ENCODE results near the gene CAMK2B.

The CAMK2B gene

GRCh38 chr7:44217223-44217714 lies 108.1 kb downstream of the CAMK2B start:
- no peak for DNase-seq (ENCODE audit: low read depth)
- no peak overlapping the region for H3K4me3 ChIP-seq (ENCODE audit: low read length)
- no peak for TF ChIP-seq CTCF (conservative IDR thresholded peaks at IDR 0.05; ENCODE audit: low read length)

GRCh38 chr7:44216521-44217222 lies 108.7 kb downstream of the CAMK2B start:
- H3K4me3 ChIP-seq (ENCODE audit: low read length) = no peak overlapping the region
- no peak for TF ChIP-seq CTCF (conservative IDR thresholded peaks at IDR 0.05; ENCODE audit: low read length)
- no peak for DNase-seq (ENCODE audit: low read depth)

GRCh38 chr7:44216019-44216418 lies 109.4 kb downstream of the CAMK2B start:
- no peak overlapping the region for H3K4me3 ChIP-seq (ENCODE audit: low read length)
- DNase-seq (ENCODE audit: low read depth) = no peak
- TF ChIP-seq CTCF (conservative IDR thresholded peaks at IDR 0.05; ENCODE audit: low read length) = no peak

GRCh38 chr7:44215531-44215930 lies 109.9 kb downstream of the CAMK2B start:
- no peak for DNase-seq (ENCODE audit: low read depth)
- no peak for TF ChIP-seq CTCF (conservative IDR thresholded peaks at IDR 0.05; ENCODE audit: low read length)

GRCh38 chr7:44213877-44214388 lies 111.5 kb downstream of the CAMK2B start:
- no peak for TF ChIP-seq CTCF (conservative IDR thresholded peaks at IDR 0.05; ENCODE audit: low read length)
- DNase-seq (ENCODE audit: low read depth) = no peak
- no peak overlapping the region for H3K4me3 ChIP-seq (ENCODE audit: low read length)

More at GRCh38 chr7:44215531-44215930, 109.9 kb downstream of the CAMK2B start:
- H3K4me3 ChIP-seq (ENCODE audit: low read length) = no peak overlapping the region

GRCh38 chr7:44213206-44213876 lies 112.1 kb downstream of the CAMK2B start:
- H3K4me3 ChIP-seq (ENCODE audit: low read length) = no peak overlapping the region
- DNase-seq (ENCODE audit: low read depth) = no peak
- no peak for TF ChIP-seq CTCF (conservative IDR thresholded peaks at IDR 0.05; ENCODE audit: low read length)
